ENCODE results near the gene PIGU.
A peak's percentile ranks its signal among the peaks of the same experiment; 100 is the strongest.

The PIGU gene

DNA sequence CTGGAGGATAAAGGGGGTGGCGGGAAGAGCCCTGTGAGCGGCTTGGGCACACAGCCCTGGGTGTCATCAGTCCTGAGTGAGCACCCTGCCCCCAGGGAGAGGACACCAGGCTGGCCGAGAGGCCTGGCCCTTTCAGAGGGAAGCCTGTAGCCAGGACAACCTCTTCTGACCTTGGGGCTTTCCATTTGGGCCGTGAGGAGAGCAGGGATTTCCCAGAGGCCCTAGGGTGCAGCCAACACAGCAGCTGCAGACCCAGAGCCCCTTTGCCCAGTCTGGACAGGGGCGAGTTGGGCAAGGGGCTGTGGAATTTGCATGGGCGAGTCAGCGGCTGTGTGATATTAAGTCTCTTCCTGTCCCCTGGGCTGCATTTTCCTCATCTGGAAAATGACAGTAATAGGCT lies 112.1 kb downstream of the PIGU start:
- no peaks in the 10 kb centered on the region for H3K27me3 Mint-ChIP-seq
- no peak overlapping the region for H3K27ac Mint-ChIP-seq
- H3K9me3 Mint-ChIP-seq: no peaks in the 10 kb centered on the region
- no peaks in the 10 kb centered on the region for H3K4me1 Mint-ChIP-seq (ENCODE audit: low read depth)
- no peak overlapping the region for H3K4me3 Mint-ChIP-seq
- intact Hi-C loops (cut with micrococcal nuclease): no loop called here
- H3K36me3 Mint-ChIP-seq (ENCODE audit: low read depth): peaks cover 29% of the 10 kb centered on the region

DNA sequence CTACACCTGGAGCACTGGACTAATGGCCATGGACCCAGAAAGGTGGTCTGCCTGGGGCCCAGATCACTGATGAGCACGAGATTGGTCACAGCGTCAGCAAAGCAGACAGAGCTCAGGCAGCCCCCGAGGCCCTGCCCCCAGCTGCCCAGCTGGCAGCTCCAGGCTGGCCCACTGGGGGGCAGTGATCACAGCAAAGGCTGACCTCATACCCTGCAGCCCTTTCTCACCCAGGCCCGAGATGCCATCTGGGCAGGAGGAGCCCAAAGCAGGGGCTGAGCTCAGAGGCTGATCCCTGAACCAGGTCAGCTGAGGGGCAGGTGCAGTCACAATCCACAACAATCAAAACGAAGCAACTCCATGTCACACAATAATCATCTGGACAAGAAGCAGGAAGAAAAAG lies 114.3 kb downstream of the PIGU start:
- Mint-ChIP-seq H3K27ac (no peak overlapping the region), H3K4me3 (no peak overlapping the region), H3K4me1 (ENCODE audit: low read depth) (peaks cover 7% of the 10 kb centered on the region), H3K36me3 (ENCODE audit: low read depth) (peaks cover 18% of the 10 kb centered on the region), H3K9me3 (no peaks in the 10 kb centered on the region), H3K27me3 (no peaks in the 10 kb centered on the region)
- intact Hi-C loops (cut with micrococcal nuclease): no loop called here

DNA sequence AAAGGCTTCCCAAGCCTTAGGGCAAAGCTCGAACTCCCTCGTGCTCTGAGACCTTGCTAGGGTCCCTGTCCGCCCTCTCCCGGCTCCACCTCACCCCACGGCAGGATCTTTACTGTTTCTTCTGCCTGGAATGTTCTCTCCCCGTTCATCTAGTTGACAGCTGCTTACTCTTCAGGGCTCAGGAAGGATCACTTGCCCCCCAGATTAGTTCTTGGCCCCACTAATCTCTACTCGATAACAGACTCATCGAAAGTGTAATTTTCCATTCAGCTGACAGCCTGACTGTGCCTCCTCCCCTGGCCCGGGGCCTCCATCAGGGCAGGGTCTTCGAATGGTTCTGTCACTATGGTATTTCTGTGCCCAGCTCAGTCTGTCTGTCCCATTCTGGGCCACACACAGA lies 115.2 kb downstream of the PIGU start:
- Mint-ChIP-seq H3K4me3 (no peak overlapping the region), H3K36me3 (ENCODE audit: low read depth) (peaks cover 15% of the 10 kb centered on the region), H3K4me1 (ENCODE audit: low read depth) (peaks cover 7% of the 10 kb centered on the region), H3K9me3 (no peaks in the 10 kb centered on the region), H3K27me3 (no peaks in the 10 kb centered on the region), H3K27ac (no peak overlapping the region)
- intact Hi-C loops (cut with micrococcal nuclease): no loop called here

DNA sequence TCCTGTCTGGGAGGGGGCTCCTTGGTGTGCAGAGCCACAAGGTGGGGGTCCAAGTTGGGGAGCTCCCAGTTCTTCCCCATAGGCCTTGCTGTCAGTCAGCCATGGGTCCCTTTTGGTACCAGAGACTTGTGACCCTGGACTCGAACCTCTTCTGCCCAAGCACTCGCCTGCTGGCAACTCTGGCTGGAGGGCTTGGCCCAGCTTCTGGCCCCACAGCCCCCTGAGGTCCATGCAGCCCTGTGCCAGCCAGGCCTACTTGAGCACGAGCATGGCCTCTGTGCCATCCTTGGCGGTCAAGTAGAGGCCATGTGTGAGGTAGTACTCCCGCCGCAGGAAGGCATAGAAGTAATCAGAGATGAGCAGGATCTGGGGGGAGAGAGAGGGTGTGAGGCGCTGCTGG lies 116.3 kb downstream of the PIGU start:
- Mint-ChIP-seq H3K27ac (no peak overlapping the region), H3K27me3 (no peaks in the 10 kb centered on the region), H3K9me3 (no peaks in the 10 kb centered on the region), H3K4me1 (ENCODE audit: low read depth) (peaks cover 7% of the 10 kb centered on the region), H3K4me3 (no peak overlapping the region), H3K36me3 (ENCODE audit: low read depth) (peaks cover 13% of the 10 kb centered on the region)
- intact Hi-C loops (cut with micrococcal nuclease): no loop called here

DNA sequence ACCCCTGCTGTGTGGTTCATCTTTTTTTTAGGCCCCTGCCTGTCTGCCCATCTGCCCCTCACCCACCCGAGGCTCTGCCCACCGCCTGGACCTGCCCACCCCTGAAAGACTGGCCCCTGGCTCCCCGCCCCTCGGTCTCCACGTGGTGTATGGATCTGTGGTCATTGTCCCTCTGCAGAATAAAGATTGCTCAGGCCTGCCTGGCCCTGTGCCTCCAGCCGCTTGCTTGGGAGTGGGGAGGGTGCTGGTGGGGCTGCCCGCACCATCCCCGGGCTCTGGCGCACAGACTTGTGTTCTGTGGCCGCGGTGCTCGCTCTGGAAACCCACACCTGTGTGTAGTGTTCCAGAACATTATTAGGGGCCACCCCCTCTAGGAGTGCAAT lies 116.8 kb downstream of the PIGU start:
- intact Hi-C loops (cut with micrococcal nuclease): no loop called here
- peaks cover 7% of the 10 kb centered on the region for H3K4me1 Mint-ChIP-seq (ENCODE audit: low read depth)
- no peak overlapping the region for H3K27ac Mint-ChIP-seq

DNA sequence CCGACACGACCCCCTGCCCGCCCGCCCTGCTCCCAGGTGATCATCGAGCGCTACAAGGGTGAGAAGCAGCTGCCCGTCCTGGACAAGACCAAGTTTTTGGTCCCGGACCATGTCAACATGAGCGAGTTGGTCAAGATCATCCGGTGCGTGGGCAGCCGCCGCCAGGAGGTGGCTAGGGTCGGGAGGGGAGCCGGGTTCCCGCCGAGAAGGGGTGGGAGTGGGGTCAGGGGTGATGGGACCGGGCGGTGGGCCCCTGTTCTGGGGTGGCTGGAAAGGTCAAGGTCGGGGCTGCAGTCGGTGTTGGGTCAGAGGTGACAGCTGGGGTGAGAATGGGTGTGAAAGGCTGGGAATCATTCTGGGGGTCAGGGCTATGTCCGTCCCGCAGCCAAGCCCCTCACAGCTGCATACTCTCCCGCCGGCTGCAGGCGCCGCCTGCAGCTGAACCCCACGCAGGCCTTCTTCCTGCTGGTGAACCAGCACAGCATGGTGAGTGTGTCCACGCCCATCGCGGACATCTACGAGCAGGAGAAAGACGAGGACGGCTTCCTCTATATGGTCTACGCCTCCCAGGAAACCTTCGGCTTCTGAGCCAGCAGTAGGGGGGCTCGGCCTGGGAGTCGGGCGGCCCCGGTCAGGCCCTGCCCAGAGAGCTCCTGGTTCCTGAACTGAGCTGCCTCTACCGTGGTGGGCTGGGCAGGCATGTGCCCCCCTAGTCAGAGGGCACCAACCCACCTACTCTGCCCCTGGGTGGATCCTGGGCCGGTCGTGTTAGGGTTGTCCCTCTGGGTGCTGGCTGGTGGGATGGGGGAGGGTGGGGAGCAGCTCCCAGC lies 117.4 kb downstream of the PIGU start:
- no peaks in the 10 kb centered on the region for H3K9me3 Mint-ChIP-seq
- H3K27ac Mint-ChIP-seq: peak overlapping the region; percentile 40
- peaks cover 7% of the 10 kb centered on the region for H3K4me1 Mint-ChIP-seq (ENCODE audit: low read depth)
- H3K27me3 Mint-ChIP-seq: no peaks in the 10 kb centered on the region
- intact Hi-C loops (cut with micrococcal nuclease): no loop called here
- peaks cover 6% of the 10 kb centered on the region for H3K36me3 Mint-ChIP-seq (ENCODE audit: low read depth)
- peak overlapping the region; percentile 39 for H3K4me3 Mint-ChIP-seq

More for the DNA sequence above, 116.8 kb downstream of the PIGU start:
- Mint-ChIP-seq H3K36me3 (ENCODE audit: low read depth) (peaks cover 10% of the 10 kb centered on the region), H3K9me3 (no peaks in the 10 kb centered on the region), H3K27me3 (no peaks in the 10 kb centered on the region), H3K4me3 (no peak overlapping the region)

DNA sequence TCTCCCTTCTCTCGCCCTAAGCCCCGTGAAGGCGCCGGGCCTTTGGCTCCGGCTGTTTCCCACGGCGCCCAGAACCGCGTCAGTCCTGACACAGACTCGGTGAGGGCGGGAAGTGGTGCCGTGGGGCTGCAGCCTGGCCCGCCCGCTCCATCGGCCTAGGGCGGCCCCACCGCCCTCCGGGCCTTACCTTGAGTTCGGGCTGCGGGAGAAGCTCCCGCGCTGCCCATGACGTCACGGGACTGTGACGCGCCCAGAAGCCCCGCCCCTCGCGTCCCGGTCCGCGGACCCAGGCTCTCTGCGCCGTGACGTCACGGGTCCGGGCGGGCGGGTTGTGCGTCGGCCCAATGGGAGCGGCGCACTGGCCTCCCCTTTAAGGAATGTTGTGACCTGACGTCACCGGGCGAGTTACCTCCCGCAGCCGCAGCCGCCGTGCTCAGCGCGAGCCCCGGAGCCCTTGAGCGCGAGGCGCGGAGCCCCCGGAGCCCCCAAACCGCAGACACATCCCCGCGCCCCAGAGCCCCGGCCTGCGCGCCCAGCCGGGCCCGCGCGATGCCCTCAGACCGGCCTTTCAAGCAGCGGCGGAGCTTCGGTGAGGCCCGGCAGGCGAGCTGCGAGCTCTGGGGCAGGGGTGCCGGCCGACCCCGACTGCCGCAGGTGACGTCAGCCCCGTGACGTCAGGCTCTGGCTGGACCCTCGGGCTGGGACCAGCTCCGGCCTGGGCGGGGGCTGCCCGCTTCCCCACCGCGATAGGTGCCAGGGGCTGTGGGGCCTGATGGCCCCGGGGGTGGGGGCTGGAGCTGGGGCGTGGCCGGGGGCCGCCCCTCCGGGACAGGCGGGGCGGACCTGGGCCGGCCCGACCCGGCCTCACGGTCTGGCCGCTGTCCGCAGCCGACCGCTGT lies 118.3 kb downstream of the PIGU start, which contains the start of gene MAP1LC3A:
Gene MAP1LC3A, plus strand, starts transcription at position 399 of the 899 bp plus-strand sequence. Its CDS starts 151 bp downstream, at position 550.
- intact Hi-C loops (cut with micrococcal nuclease): no loop called here
- Mint-ChIP-seq H3K4me1 (ENCODE audit: low read depth) (peaks cover 7% of the 10 kb centered on the region), H3K27ac (peak within 1 kb of the TSS; percentile 80), H3K9me3 (no peaks in the 10 kb centered on the region), H3K4me3 (peak within 1 kb of the TSS; percentile 81), H3K27me3 (no peaks in the 10 kb centered on the region), H3K36me3 (ENCODE audit: low read depth) (peaks cover 4% of the 10 kb centered on the region)

DNA sequence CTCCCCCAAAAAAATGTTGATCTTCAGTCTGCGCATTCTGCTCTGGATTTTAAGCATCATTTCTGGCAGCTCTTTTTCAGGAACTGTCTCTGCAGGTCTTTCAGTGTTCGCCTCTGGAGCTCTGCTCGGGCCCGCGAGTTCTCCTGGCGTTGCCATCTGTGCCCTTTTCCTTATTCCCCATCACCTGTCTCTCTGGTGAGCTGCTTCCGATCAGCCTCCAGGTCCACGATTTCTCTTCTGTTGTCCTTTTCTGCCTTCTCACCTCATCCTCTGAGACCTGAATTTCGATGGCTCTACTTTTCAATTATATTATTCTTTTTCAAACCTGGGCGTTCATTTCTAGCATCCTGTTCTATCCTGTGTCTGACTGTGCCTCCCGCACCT lies 119.0 kb downstream of the PIGU start:
- Mint-ChIP-seq H3K27me3 (no peaks in the 10 kb centered on the region), H3K4me3 (peak overlapping the region; percentile 81), H3K9me3 (no peaks in the 10 kb centered on the region), H3K4me1 (ENCODE audit: low read depth) (peaks cover 7% of the 10 kb centered on the region), H3K36me3 (ENCODE audit: low read depth) (peaks cover 4% of the 10 kb centered on the region), H3K27ac (peak overlapping the region; percentile 80)
- intact Hi-C loops (cut with micrococcal nuclease): no loop called here

DNA sequence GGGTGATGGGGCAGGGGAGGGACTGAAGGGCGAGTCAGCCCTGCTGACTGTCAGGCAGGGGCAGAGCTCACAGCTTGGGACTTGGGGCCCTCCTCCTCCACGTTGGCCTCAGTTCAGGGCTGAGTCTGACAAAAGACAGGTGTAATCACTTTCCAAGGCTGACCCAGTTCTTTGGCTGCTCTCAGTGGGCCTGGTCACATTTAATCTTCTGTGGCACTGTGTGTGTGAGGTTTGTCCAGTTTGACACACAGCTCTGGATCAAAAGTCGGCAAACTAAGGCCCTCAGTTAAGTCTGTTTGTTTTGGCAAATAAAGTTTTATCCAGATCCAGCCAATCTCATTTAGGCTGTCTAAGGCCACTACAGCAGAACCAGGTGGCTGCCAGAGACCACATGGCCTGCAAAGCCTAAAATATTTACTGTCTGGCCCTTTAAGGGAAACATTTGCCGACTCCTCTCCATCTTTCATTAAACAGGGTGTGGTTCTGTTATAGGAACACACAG lies 123.5 kb downstream of the PIGU start:
- Mint-ChIP-seq H3K4me1 (ENCODE audit: low read depth) (peaks cover 13% of the 10 kb centered on the region), H3K27ac (no peak overlapping the region), H3K27me3 (no peaks in the 10 kb centered on the region), H3K9me3 (no peaks in the 10 kb centered on the region), H3K36me3 (ENCODE audit: low read depth) (no peaks in the 10 kb centered on the region), H3K4me3 (no peak overlapping the region)
- intact Hi-C loops (cut with micrococcal nuclease): no loop called here

DNA sequence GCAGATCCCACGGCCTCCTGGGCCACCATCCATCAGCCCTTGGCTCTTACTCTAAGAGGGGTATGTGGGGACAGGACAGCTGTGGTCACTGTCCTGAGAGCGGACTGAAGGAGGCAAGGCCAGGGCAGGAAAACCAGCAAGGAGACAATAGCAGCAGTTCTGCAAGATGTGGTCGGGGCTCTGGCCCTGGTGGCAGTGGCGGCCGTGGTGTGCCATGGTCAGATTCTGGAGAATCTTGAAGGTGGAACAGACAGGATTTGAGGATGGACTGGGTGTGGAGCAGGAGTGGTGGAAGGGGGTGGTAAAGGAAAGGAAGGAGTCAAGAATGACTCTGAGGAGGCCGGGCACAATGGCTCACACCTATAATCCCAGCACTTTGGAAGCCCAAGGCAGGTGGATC lies 124.3 kb downstream of the PIGU start:
- intact Hi-C loops (cut with micrococcal nuclease): no loop called here
- Mint-ChIP-seq H3K9me3 (no peaks in the 10 kb centered on the region), H3K36me3 (ENCODE audit: low read depth) (no peaks in the 10 kb centered on the region), H3K4me1 (ENCODE audit: low read depth) (peaks cover 6% of the 10 kb centered on the region), H3K4me3 (no peak overlapping the region), H3K27me3 (no peaks in the 10 kb centered on the region), H3K27ac (no peak overlapping the region)

DNA sequence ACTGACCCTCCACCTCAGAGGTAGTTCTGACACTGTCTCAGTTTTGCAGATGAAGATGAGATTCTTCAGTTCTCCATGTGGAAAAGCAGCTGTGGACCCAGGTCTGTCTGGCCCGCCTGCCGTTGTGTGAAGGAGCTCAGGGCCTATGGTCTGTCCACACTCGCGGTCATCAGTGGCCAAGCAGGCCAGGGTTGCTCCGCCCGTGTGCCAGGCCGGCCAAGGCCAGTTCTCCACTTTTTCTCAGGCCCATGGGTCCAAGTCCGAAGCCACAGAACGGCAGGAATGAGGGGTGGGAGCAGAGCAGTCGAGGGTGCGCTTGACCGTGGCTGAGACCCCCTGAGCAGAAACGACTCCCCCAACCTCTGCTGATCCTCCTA lies 127.0 kb downstream of the PIGU start:
- H3K36me3 Mint-ChIP-seq (ENCODE audit: low read depth): no peaks in the 10 kb centered on the region

DNA sequence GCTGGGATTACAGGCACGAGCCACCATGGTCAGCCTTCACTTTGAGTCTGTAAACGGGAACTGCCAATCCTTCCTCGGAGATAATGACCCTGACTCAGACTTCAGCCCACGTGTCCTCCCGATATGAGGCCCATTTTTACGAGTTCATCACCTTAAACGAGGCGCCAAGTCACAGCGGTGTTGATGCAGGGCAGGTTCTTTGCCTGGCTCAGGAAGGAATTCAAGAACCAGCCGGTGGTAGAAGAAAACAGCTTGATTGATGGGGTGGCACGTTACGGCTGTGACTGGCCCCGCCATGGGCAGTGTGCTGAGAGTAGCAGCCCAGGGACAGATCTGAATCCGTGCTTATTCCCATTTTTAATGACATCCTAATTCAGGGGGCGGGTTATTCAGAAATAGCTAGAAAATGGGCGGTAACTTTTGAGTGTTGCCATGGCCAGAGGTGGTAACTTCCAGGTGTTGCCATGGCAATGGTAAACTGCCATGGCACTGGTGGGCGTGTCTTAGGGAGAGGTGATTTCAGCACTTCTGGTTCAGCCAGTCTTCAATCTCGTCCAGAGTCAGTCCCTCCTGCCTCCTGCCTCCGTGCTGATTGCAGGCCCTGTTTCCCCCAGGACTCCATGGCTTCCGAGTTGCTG lies 127.5 kb downstream of the PIGU start:
- Mint-ChIP-seq H3K36me3 (ENCODE audit: low read depth) (no peaks in the 10 kb centered on the region), H3K9me3 (no peaks in the 10 kb centered on the region), H3K27me3 (peaks cover 7% of the 10 kb centered on the region), H3K4me1 (ENCODE audit: low read depth) (peaks cover 9% of the 10 kb centered on the region), H3K27ac (no peak overlapping the region), H3K4me3 (no peak overlapping the region)
- intact Hi-C loops (cut with micrococcal nuclease): no loop called here

More for the DNA sequence above, 127.0 kb downstream of the PIGU start:
- H3K4me3 Mint-ChIP-seq: no peak overlapping the region
- peaks cover 4% of the 10 kb centered on the region for H3K27me3 Mint-ChIP-seq
- no peaks in the 10 kb centered on the region for H3K9me3 Mint-ChIP-seq
- peaks cover 6% of the 10 kb centered on the region for H3K4me1 Mint-ChIP-seq (ENCODE audit: low read depth)
- intact Hi-C loops (cut with micrococcal nuclease): no loop called here
- H3K27ac Mint-ChIP-seq: no peak overlapping the region

DNA sequence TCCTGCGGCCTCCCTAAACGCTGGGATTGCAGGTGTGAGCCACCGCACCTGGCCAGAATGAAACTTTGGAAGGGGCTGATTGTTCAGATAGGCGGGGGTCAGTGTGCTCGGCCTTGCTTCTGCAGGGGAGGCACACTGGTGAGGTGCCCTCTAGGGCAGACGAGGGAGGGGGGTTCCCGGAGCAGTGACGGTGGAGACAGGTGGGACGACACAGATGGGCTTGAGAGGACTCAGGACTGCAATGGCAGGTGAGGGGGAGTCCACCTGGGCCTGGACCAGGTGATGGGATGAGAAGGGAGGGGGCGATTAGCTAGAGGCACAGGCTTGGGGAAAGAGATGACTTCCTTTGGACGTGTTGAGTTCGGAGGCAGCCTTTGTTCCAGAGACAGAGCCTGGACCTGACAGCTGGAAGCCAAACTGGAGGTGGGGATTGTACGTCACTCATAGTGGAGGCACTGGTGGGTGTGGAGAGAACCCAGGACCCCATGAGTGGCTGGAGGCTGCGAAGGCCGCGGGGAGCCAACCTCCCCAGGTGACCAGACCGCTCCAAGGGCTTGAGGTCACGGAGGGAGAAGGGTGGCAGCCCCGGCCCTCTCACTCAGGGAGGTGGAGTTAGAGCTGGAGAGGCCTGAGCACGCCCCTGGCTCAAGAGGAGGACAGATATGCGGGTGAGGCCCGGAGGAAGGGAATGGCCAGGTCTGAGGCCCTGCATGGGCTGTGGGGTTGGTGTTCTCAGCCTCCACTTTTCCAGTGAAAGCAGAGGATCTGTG lies 128.9 kb downstream of the PIGU start:
- Mint-ChIP-seq H3K27ac (no peak overlapping the region), H3K4me1 (ENCODE audit: low read depth) (peaks cover 13% of the 10 kb centered on the region), H3K36me3 (ENCODE audit: low read depth) (no peaks in the 10 kb centered on the region), H3K9me3 (no peaks in the 10 kb centered on the region), H3K27me3 (peaks cover 7% of the 10 kb centered on the region), H3K4me3 (no peak overlapping the region)
- intact Hi-C loops (cut with micrococcal nuclease): no loop called here
